ENCODE data around the gene TUFT1. TPM values are rescaled to one million over a fixed set of nuclear protein-coding genes. Genes with fewer than 3 reads are reported as not detected.
"Not testable (repeated sequence)": the region's sequence is repeated elsewhere in the genome, so short reads cannot be mapped to it uniquely, and the experiment has no call there.

The TUFT1 gene
- polyA plus RNA-seq, 3 donors = 1.5 to 1.7 (median 1.6) TPM

- TF ChIP-seq CTCF (IDR thresholded peaks at IDR 0.05) = no peak
- Histone ChIP-seq H3K36me3 (replicated peaks in 1 of 2; ENCODE audit: control insufficient read depth in 1 of 2, insufficient read depth in 2 of 2, low read length in 2 of 2) (no peaks in the 10 kb centered on the region), H4K20me1 (ENCODE audit: insufficient read depth, low read length) (no peaks in the 10 kb centered on the region), H3K4me2 (replicated peaks; ENCODE audit: extremely low read depth, low read length, poor library complexity, severe bottlenecking) (no peak overlapping the region), H3K9ac (ENCODE audit: insufficient read depth, low read length, poor library complexity, severe bottlenecking) (no peak overlapping the region), H3K9me3 (replicated peaks in 1 of 2; ENCODE audit: control insufficient read depth in 1 of 2, insufficient read depth in 1 of 2, low read length in 2 of 2) (no peaks in the 10 kb centered on the region), H3K27me3 (ENCODE audit: control insufficient read depth in 2 of 2, insufficient read depth in 2 of 2, low read length in 2 of 2) (no peaks in the 10 kb centered on the region), H3K27ac (ENCODE audit: low read depth in 1 of 2, low read length in 2 of 2) (no peak overlapping the region), H2AFZ (ENCODE audit: insufficient read depth, low read depth, low read length, poor library complexity, severe bottlenecking) (no peak overlapping the region), H3K4me3 (replicated peaks in 1 of 3; ENCODE audit: low read depth in 2 of 3, low read length in 3 of 3) (no peak overlapping the region), H3K79me2 (ENCODE audit: insufficient read depth, low read length) (no peaks in the 10 kb centered on the region), H3K4me1 (ENCODE audit: control insufficient read depth in 1 of 2, insufficient read depth in 2 of 2, low read length in 2 of 2) (no peaks in the 10 kb centered on the region)
- H3K9me3 Mint-ChIP-seq = no peaks in the 10 kb centered on the region
- DNase-seq = no peak
- no peaks in the 10 kb centered on the region for H3K36me3 Mint-ChIP-seq
- H3K27me3 Mint-ChIP-seq (ENCODE audit: low read depth in 3 of 3) = peaks cover 2 to 5% (median 4%) of the 10 kb centered on the region in 3 donors
- no peak overlapping the region for H3K4me3 Mint-ChIP-seq
- H3K4me1 Mint-ChIP-seq = no peaks in the 10 kb centered on the region
- WGBS (ENCODE audit: insufficient coverage) = 100% methylated on average over 3 of the region's 4 CpGs
- H3K27ac Mint-ChIP-seq = peak overlapping the region in 1 of 7 donors; percentile 52
- intact Hi-C loops (cut with micrococcal nuclease) = no loop called here
Observed at GRCh38 chr1:151520359-151520758, 19.8 kb upstream of the TUFT1 start.

GRCh38 chr1:151522427-151522826 is 17.7 kb upstream of the TUFT1 start:
- H3K9me3 Mint-ChIP-seq; H3K27me3 Mint-ChIP-seq (ENCODE audit: low read depth in 3 of 3); H3K79me2 ChIP-seq (ENCODE audit: insufficient read depth, low read length); H4K20me1 ChIP-seq (ENCODE audit: insufficient read depth, low read length); DNase-seq; H3K27me3 ChIP-seq (ENCODE audit: control insufficient read depth in 2 of 2, insufficient read depth in 2 of 2, low read length in 2 of 2); H3K4me1 ChIP-seq (ENCODE audit: control insufficient read depth in 1 of 2, insufficient read depth in 2 of 2, low read length in 2 of 2); H3K9me3 ChIP-seq (replicated peaks in 1 of 2; ENCODE audit: control insufficient read depth in 1 of 2, insufficient read depth in 1 of 2, low read length in 2 of 2); H2AFZ ChIP-seq (ENCODE audit: insufficient read depth, low read depth, low read length, poor library complexity, severe bottlenecking); H3K4me3 Mint-ChIP-seq; H3K27ac ChIP-seq (ENCODE audit: low read depth in 1 of 2, low read length in 2 of 2); H3K4me1 Mint-ChIP-seq; H3K9ac ChIP-seq (ENCODE audit: insufficient read depth, low read length, poor library complexity, severe bottlenecking); H3K4me3 ChIP-seq (replicated peaks in 1 of 3; ENCODE audit: low read depth in 2 of 3, low read length in 3 of 3); H3K27ac Mint-ChIP-seq; intact Hi-C loops (cut with micrococcal nuclease); H3K36me3 Mint-ChIP-seq; H3K36me3 ChIP-seq (replicated peaks in 1 of 2; ENCODE audit: control insufficient read depth in 1 of 2, insufficient read depth in 2 of 2, low read length in 2 of 2); H3K4me2 ChIP-seq (replicated peaks; ENCODE audit: extremely low read depth, low read length, poor library complexity, severe bottlenecking): not testable (repeated sequence)
- no CpG with 5 or more reads among the region's 7 CpGs for WGBS (ENCODE audit: insufficient coverage)

Data from CD14-positive monocyte (primary cell).